ENCODE measurements around the gene MRPL38.
"Not testable (repeated sequence)": the region's sequence is repeated elsewhere in the genome, so short reads cannot be mapped to it uniquely, and the experiment has no call there.

The MRPL38 gene

DNA sequence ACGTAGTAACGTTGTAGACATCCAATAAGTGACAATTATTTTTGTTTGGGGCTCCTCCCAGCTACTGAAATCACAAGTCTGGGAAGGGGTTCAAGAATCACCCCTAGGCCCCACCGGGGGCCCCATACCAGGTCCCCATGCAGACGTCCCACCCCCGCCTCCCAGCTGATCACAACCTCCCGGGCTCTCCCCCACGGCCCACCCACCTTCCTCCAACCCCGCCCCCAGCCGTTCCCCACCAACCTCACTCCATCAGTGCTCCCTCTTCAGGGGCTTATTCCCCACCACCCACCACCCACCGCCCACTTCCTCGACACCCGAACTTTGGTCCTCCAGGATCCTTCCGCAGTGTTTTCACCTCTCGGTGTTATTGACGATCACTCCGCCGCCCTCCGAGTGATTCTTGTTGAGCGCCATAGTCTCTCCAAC lies 49.8 kb downstream of the MRPL38 start:
- H3K4me1 ChIP-seq (ENCODE audit: insufficient read depth, low read length): peaks cover 41% of the 10 kb centered on the region
- H3K27ac ChIP-seq (ENCODE audit: low read depth, low read length): peak overlapping the region; percentile 81

DNA sequence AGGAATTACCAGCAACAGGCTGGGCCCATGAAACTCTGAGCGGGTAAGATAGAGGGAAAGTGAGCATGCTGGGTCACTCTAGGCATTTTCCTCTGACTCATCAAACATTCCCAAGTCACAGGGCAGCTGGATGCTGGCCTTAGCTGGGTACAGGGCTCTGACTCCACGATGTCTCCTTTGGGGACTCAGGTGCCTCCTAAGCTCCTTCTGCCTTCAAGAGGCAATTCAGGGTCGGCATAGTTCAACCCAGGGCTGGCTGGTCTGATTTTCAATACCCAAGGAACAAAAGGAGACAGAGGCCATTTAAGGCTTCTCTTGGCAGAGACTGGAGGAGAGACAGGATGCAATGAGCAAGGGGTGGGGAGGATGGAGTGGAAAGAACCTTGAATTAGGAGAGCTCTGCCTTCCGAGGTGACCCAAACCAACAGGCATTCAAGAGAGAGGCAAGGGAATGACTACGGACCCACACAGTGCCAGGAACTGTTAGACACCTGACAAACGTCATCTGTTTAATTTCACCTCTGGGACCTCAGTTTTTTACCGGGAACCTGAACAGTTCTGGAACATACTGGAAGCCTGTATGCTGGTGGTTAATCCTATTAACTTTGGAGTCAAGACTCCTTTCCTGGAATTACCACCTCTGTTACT lies 50.5 kb downstream of the MRPL38 start:
- H3K36me3 ChIP-seq (ENCODE audit: insufficient read depth, low read length): peaks cover 23% of the 10 kb centered on the region
- peak overlapping the region; percentile 81 for H3K27ac ChIP-seq (ENCODE audit: low read depth, low read length)
- peak overlapping the region; percentile 96 for H3K9ac ChIP-seq (ENCODE audit: low read length)
- H3K27me3 ChIP-seq (ENCODE audit: control insufficient read depth in 1 of 2, insufficient read depth in 2 of 2, low read length in 2 of 2): no peaks in the 10 kb centered on the region
- peaks cover 47% of the 10 kb centered on the region for H3K4me1 ChIP-seq (ENCODE audit: insufficient read depth, low read length)
- no peaks in the 10 kb centered on the region for H3K9me3 ChIP-seq (ENCODE audit: low read length)
- peak overlapping the region; percentile 38 to 82 for H3K4me3 ChIP-seq (ENCODE audit: low read depth in 1 of 2, low read length in 2 of 2)

More for the DNA sequence above, 49.8 kb downstream of the MRPL38 start:
- H3K9ac ChIP-seq (ENCODE audit: low read length): peak overlapping the region; percentile 96
- H3K27me3 ChIP-seq (ENCODE audit: control insufficient read depth in 1 of 2, insufficient read depth in 2 of 2, low read length in 2 of 2): no peaks in the 10 kb centered on the region
- peaks cover 16% of the 10 kb centered on the region for H3K36me3 ChIP-seq (ENCODE audit: insufficient read depth, low read length)
- peak overlapping the region; percentile 38 to 82 for H3K4me3 ChIP-seq (ENCODE audit: low read depth in 1 of 2, low read length in 2 of 2)
- H3K9me3 ChIP-seq (ENCODE audit: low read length): no peaks in the 10 kb centered on the region

DNA sequence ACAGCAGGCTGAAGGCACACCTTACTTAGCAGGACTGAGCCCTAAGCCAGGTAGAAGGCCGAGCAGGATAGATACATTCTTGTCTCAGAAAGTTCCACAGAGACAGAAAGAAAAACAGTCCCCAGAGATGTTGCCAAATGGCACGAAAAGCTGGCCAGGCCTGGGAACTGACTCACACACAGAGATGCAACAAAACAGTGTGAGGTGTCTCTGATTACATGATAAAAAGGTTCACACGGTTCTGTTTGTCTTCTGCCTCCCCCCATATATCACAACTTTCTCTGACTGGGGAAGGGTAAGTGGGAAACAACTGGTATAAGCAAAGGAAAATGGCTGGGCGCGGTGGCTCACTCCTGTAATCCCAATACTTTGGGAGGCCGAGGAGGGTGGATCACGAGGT lies 51.3 kb downstream of the MRPL38 start:
- Histone ChIP-seq H3K36me3 (ENCODE audit: insufficient read depth, low read length) (peaks cover 31% of the 10 kb centered on the region), H3K4me3 (ENCODE audit: low read depth in 1 of 2, low read length in 2 of 2) (peak overlapping the region in 1 of 2 donors; percentile 11), H3K4me1 (ENCODE audit: insufficient read depth, low read length) (peaks cover 49% of the 10 kb centered on the region), H3K9me3 (ENCODE audit: low read length) (no peaks in the 10 kb centered on the region), H3K9ac (ENCODE audit: low read length) (no peak overlapping the region), H3K27ac (ENCODE audit: low read depth, low read length) (peak overlapping the region; percentile 56), H3K27me3 (ENCODE audit: control insufficient read depth in 1 of 2, insufficient read depth in 2 of 2, low read length in 2 of 2) (no peaks in the 10 kb centered on the region)

DNA sequence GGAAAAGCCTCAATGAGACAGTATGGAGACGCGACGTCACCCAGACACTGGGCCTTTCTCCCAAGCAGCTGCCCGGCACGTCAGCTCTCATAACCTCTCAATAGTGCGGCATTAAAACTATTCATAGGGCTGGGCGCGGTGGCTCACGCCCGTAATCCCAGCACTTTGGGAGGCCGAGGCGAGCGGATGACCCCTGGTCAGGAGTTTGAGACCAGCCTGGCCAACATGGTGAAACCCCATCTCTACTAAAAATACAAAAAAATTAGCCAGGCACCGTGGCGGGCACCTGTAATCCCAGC lies 53.0 kb downstream of the MRPL38 start:
- H3K36me3 ChIP-seq (ENCODE audit: insufficient read depth, low read length): peaks cover 49% of the 10 kb centered on the region
- not testable (repeated sequence) for H3K9me3 ChIP-seq (ENCODE audit: low read length); H3K4me3 ChIP-seq (ENCODE audit: low read depth in 1 of 2, low read length in 2 of 2); H3K9ac ChIP-seq (ENCODE audit: low read length); H3K27me3 ChIP-seq (ENCODE audit: control insufficient read depth in 1 of 2, insufficient read depth in 2 of 2, low read length in 2 of 2)
- H3K27ac ChIP-seq (ENCODE audit: low read depth, low read length): peak overlapping the region; percentile 78
- peaks cover 56% of the 10 kb centered on the region for H3K4me1 ChIP-seq (ENCODE audit: insufficient read depth, low read length)

DNA sequence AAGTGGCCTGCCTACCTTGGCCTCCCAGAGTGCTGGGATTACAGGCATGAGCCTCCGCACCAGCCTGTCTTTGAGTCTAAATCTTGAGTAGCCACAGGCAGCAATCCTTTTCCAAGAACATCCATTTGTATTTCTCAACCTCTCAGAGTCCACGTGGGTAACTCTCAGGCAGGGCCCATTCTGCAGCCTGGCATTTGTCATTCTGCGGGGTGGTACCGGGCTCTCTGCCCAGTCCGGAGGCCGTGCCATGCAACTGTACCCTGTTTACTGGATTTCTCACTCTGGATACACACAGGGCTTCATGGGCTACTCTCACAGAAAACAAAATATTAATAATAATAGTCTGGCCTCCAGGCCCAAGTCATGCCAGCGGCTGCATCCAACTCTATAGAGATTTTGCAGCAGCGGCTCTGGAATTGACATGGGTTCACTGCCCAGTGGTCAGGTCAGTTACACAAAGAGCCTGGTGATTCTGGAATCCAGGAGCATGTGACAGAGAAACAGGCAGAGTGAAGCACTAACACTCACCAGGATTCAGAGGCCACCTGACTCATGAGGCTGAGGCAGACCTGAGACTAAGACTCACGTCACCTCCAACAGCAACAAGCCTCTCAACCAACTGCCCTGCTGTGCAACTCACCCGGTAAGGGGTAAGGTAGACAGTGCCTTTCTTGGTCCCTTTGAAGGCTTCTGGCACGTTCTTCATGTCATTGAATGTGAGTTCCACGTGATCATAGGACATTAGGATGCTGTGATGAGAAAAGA lies 53.6 kb downstream of the MRPL38 start:
- peaks cover 54% of the 10 kb centered on the region for H3K4me1 ChIP-seq (ENCODE audit: insufficient read depth, low read length)
- H3K4me3 ChIP-seq (ENCODE audit: low read depth in 1 of 2, low read length in 2 of 2): no peak overlapping the region
- no peaks in the 10 kb centered on the region for H3K9me3 ChIP-seq (ENCODE audit: low read length)
- H3K27me3 ChIP-seq (ENCODE audit: control insufficient read depth in 1 of 2, insufficient read depth in 2 of 2, low read length in 2 of 2): no peaks in the 10 kb centered on the region
- peak overlapping the region; percentile 78 for H3K27ac ChIP-seq (ENCODE audit: low read depth, low read length)
- no peak overlapping the region for H3K9ac ChIP-seq (ENCODE audit: low read length)
- H3K36me3 ChIP-seq (ENCODE audit: insufficient read depth, low read length): peaks cover 54% of the 10 kb centered on the region

DNA sequence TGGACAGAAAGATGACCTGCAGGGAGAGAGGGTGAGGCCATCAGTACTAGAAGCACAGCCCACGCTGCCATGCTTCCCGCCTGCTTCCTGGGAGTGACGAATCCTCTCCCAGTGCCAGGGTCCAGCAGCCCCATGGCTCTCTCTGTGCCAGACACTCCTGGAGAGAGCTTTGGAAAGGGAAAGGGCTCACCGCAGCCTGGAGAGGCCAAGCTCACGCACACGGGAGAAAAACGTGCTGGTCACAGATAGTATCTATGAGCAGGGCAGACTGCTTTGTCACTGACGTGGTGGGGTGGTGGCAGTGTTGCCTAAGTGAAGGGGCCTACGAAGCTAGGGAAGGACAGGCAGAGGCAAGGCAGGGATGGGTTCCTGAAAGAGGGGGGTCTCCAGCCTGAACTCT lies 55.0 kb downstream of the MRPL38 start:
- Histone ChIP-seq H3K36me3 (ENCODE audit: insufficient read depth, low read length) (peaks cover 60% of the 10 kb centered on the region), H3K9me3 (ENCODE audit: low read length) (no peaks in the 10 kb centered on the region), H3K4me3 (ENCODE audit: low read depth in 1 of 2, low read length in 2 of 2) (no peak overlapping the region), H3K4me1 (ENCODE audit: insufficient read depth, low read length) (peaks cover 67% of the 10 kb centered on the region), H3K27me3 (ENCODE audit: control insufficient read depth in 1 of 2, insufficient read depth in 2 of 2, low read length in 2 of 2) (no peaks in the 10 kb centered on the region), H3K9ac (ENCODE audit: low read length) (no peak overlapping the region), H3K27ac (ENCODE audit: low read depth, low read length) (no peak overlapping the region)

DNA sequence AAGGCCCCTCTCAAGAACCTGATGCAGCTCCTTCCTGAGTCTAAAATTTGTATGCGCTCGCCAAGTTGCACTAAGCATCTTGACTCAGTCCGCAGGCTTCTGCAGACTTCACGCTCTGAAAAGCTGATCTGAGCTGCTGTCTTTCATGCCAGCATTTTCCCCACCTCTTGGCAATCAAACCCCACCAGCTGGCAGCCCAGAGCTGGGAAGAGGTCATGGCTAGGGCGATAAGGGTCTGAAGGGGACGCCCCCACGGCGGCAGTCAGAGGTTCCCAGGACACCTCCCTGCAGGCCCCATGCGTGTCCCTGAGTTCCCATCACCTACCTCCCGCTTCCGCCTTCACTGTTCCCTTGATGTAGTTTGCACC lies 55.4 kb downstream of the MRPL38 start:
- H3K36me3 ChIP-seq (ENCODE audit: insufficient read depth, low read length): peaks cover 60% of the 10 kb centered on the region
- H3K27ac ChIP-seq (ENCODE audit: low read depth, low read length): no peak overlapping the region
- peaks cover 64% of the 10 kb centered on the region for H3K4me1 ChIP-seq (ENCODE audit: insufficient read depth, low read length)
- no peaks in the 10 kb centered on the region for H3K27me3 ChIP-seq (ENCODE audit: control insufficient read depth in 1 of 2, insufficient read depth in 2 of 2, low read length in 2 of 2)
- no peaks in the 10 kb centered on the region for H3K9me3 ChIP-seq (ENCODE audit: low read length)
- no peak overlapping the region for H3K4me3 ChIP-seq (ENCODE audit: low read depth in 1 of 2, low read length in 2 of 2)
- no peak overlapping the region for H3K9ac ChIP-seq (ENCODE audit: low read length)
